Body of pancreas (tissue), 4 donors: Measurements from ENCODE around the gene ATRAID. TPM values are rescaled to one million over a fixed set of nuclear protein-coding genes. Genes with fewer than 3 reads are reported as not detected.

ENCODE experiments used
- ATAC-seq: fragments of 150-250 bp; one replicate; pipeline ENCODE4 v1.9.1; 2016
- DNase-seq, 4 donors: peaks; one replicate each; pipeline ENCODE4 v3.0.0-alpha.2; 2019
- H3K27ac ChIP-seq, 4 donors: fragments of 200-600 bp; sonication (generic); 1 replicate in 3 of 4; 2 replicates in 1 of 4; pipeline versions ENCODE4 v1.5.1 to v1.6.1; 2016 to 2019; ENCODE audit warnings: mild to moderate bottlenecking in 1 of 4, mixed read lengths in 1 of 4, moderate library complexity in 1 of 4
- H3K27me3 ChIP-seq, 2 donors: fragments of 200-600 bp; sonication (generic); one replicate each; pipeline ENCODE4 v1.6.0; 2016; ENCODE audit warnings: mild to moderate bottlenecking in 1 of 2
- H3K36me3 ChIP-seq, 2 donors: fragments of 200-600 bp; sonication (generic); replicated peaks in 1 of 2; 2 replicates each; pipeline ENCODE4 v1.5.1; 2016; ENCODE audit warnings: low read depth in 2 of 2; ENCODE audit not compliant: insufficient read depth in 1 of 2
- H3K4me1 ChIP-seq: fragments of 200-600 bp; sonication (generic); one replicate; pipeline ENCODE4 v1.6.0; 2016
- H3K4me3 ChIP-seq, 2 donors: fragments of 200-600 bp; sonication (generic); 1 replicate in 1 of 2; 2 replicates in 1 of 2; pipeline ENCODE4 v1.5.1; 2016 to 2019
- H3K9me3 ChIP-seq, 3 donors: fragments of 200-600 bp; sonication (generic); 1 replicate in 2 of 3; 2 replicates in 1 of 3; pipeline ENCODE4 v1.5.1; 2016
- POLR2A ChIP-seq, 3 donors: fragments of 450-650 bp; IDR thresholded peaks; one replicate each; pipeline ENCODE4 v1.6.1; 2016; ENCODE audit warnings: antibody characterized with exemption in 3 of 3, mild to moderate bottlenecking in 2 of 3
- WGBS, 2 donors: methylation state at CpG; one replicate each; pipeline ENCODE4 v1.1.5; 2017; 5-methylcytosine and 5-hydroxymethylcytosine counted together
- intact Hi-C: fragments of 100-400 bp; cut with DNase I; formaldehyde crosslinking; loops from one replicate; pipeline ENCODE4 v1.15.1; 2023
- total RNA-seq, 2 donors: library from RNA; depleted of rRNA; stranded (reverse); fragments of >200 nt; gene quantifications; one replicate each; pipeline ENCODE4 v1.1.0, GENCODE V29; 2016
- TF ChIP-seq, protein P1 (sequence below), 7 experiments: fragments of 450-650 bp in 4 of 7; fragments of 200-600 bp in 3 of 7; sonication (generic) in 3 of 7; IDR thresholded peaks; one replicate each; pipeline ENCODE4 v1.5.1; 2016 to 2019; ENCODE audit warnings: antibody characterized with exemption in 7 of 7

The ATRAID gene
- total RNA-seq, 2 donors from 2014 or later, result 69.2 to 75.0 TPM

GRCh38 chr2:27219091-27219490 is 7.2 kb downstream of the ATRAID start:
- WGBS, 2 donors, result 77 to 84% methylated on average over 2 of the region's 2 CpGs
- Histone ChIP-seq H3K36me3 (peaks cover 0 to 6% of the 10 kb centered on the region in 2 donors), H3K4me1 (peaks cover 17% of the 10 kb centered on the region), H3K27me3 (no peaks in the 10 kb centered on the region), H3K9me3 (no peaks in the 10 kb centered on the region), H3K4me3 (no peak overlapping the region), H3K27ac (no peak overlapping the region)
- intact Hi-C loops, result no loop called here
- DNase-seq (no peak), ATAC-seq (no peak)
- TF ChIP-seq POLR2A (IDR thresholded peaks at IDR 0.05), result no peak
- TF ChIP-seq, protein P1, sequence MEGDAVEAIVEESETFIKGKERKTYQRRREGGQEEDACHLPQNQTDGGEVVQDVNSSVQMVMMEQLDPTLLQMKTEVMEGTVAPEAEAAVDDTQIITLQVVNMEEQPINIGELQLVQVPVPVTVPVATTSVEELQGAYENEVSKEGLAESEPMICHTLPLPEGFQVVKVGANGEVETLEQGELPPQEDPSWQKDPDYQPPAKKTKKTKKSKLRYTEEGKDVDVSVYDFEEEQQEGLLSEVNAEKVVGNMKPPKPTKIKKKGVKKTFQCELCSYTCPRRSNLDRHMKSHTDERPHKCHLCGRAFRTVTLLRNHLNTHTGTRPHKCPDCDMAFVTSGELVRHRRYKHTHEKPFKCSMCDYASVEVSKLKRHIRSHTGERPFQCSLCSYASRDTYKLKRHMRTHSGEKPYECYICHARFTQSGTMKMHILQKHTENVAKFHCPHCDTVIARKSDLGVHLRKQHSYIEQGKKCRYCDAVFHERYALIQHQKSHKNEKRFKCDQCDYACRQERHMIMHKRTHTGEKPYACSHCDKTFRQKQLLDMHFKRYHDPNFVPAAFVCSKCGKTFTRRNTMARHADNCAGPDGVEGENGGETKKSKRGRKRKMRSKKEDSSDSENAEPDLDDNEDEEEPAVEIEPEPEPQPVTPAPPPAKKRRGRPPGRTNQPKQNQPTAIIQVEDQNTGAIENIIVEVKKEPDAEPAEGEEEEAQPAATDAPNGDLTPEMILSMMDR (IDR thresholded peaks at IDR 0.05), result no peak

GRCh38 chr2:27220091-27220490 is 8.2 kb downstream of the ATRAID start:
- no peaks in the 10 kb centered on the region for H3K9me3 ChIP-seq
- TF ChIP-seq POLR2A (IDR thresholded peaks at IDR 0.05), result no peak
- TF ChIP-seq, protein P1 (IDR thresholded peaks at IDR 0.05), result no peak
- intact Hi-C loops, result no loop called here
- WGBS, 2 donors, result 95 to 96% methylated on average over 7 of the region's 7 CpGs
- ATAC-seq (no peak), DNase-seq (no peak)
- H3K27me3 ChIP-seq, result no peaks in the 10 kb centered on the region
- H3K4me3 ChIP-seq, result no peak overlapping the region
- peaks cover 0 to 12% of the 10 kb centered on the region in 2 donors for H3K36me3 ChIP-seq
- no peak overlapping the region for H3K27ac ChIP-seq
- H3K4me1 ChIP-seq, result peaks cover 17% of the 10 kb centered on the region

- DNase-seq (no peak), ATAC-seq (no peak)
- no peak overlapping the region for H3K27ac ChIP-seq
- no peak overlapping the region for H3K4me3 ChIP-seq
- H3K36me3 ChIP-seq, result peaks cover 0 to 18% of the 10 kb centered on the region in 2 donors
- peaks cover 17% of the 10 kb centered on the region for H3K4me1 ChIP-seq
- no peaks in the 10 kb centered on the region for H3K27me3 ChIP-seq
- whole genome bisulfite sequencing, 2 donors, result 81 to 97% methylated on average over 3 of the region's 3 CpGs
- TF ChIP-seq POLR2A (IDR thresholded peaks at IDR 0.05), result no peak
- TF ChIP-seq, protein P1 (IDR thresholded peaks at IDR 0.05), result no peak
- H3K9me3 ChIP-seq, result no peaks in the 10 kb centered on the region
- intact Hi-C loops, result no loop called here
Observed at GRCh38 chr2:27221166-27221565, 9.3 kb downstream of the ATRAID start.

DNA sequence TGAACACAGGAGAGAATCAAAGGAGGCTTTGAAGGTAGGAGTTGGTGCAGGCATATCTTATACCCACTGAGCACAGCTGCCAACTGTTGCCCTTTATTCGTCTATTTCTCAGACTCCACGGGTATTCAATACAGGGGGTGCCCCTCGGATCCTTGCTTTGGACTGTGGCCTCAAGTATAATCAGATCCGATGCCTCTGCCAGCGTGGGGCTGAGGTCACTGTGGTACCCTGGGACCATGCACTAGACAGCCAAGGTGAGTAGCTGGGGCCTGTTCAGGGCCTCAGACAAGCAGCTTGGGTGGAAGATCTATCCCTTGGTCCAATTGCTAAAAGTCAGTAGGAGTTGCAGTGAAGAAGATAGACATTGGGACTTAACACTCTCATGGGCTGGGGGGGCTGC is 10.6 kb downstream of the ATRAID start:
- intact Hi-C loops, result no loop called here
- no peaks in the 10 kb centered on the region for H3K9me3 ChIP-seq
- H3K27ac ChIP-seq, result no peak overlapping the region
- WGBS, 2 donors, result 91 to 95% methylated on average over 5 of the region's 5 CpGs
- no peaks in the 10 kb centered on the region for H3K27me3 ChIP-seq
- peaks cover 10% of the 10 kb centered on the region for H3K4me1 ChIP-seq
- TF ChIP-seq, protein P1 (IDR thresholded peaks at IDR 0.05), result no peak
- no peak for TF ChIP-seq POLR2A (IDR thresholded peaks at IDR 0.05)
- H3K4me3 ChIP-seq, result no peak overlapping the region
- DNase-seq, result no peak
- ATAC-seq, result no peak
- H3K36me3 ChIP-seq, result peaks cover 0 to 22% of the 10 kb centered on the region in 2 donors

GRCh38 chr2:27223416-27223815 is 11.6 kb downstream of the ATRAID start:
- peaks cover 3% of the 10 kb centered on the region for H3K4me1 ChIP-seq
- 90 to 96% methylated on average over 6 of the region's 6 CpGs for WGBS, 2 donors
- no peak overlapping the region for H3K27ac ChIP-seq
- TF ChIP-seq, protein P1 (IDR thresholded peaks at IDR 0.05), result no peak
- TF ChIP-seq POLR2A (IDR thresholded peaks at IDR 0.05), result no peak
- H3K9me3 ChIP-seq, result no peaks in the 10 kb centered on the region
- intact Hi-C loops, result no loop called here
- ATAC-seq (no peak), DNase-seq (no peak)
- peaks cover 0 to 25% of the 10 kb centered on the region in 2 donors for H3K36me3 ChIP-seq
- H3K4me3 ChIP-seq, result no peak overlapping the region
- H3K27me3 ChIP-seq, result no peaks in the 10 kb centered on the region
